Stimulated activated CD8-positive, alpha-beta memory T cell treated with anti-CD3 and anti-CD28 coated beads, Interleukin-4, amount 100 ng/mL, for 4 hours (primary cell): Measurements from ENCODE around the gene GRHPR.
"Not testable (repeated sequence)": the region's sequence is repeated elsewhere in the genome, so short reads cannot be mapped to it uniquely, and the experiment has no call there.

Experiments
- DNase-seq, 2 donors: peaks; one replicate each; pipeline ENCODE4 v3.0.0-alpha.2; 2020; ENCODE audit warnings: low read depth in 2 of 2, low spot score in 1 of 2

GRHPR gene

GRCh38 chr9:37420271-37421215, 2.0 kb upstream of the GRHPR start:
- no peak for DNase-seq

DNA sequence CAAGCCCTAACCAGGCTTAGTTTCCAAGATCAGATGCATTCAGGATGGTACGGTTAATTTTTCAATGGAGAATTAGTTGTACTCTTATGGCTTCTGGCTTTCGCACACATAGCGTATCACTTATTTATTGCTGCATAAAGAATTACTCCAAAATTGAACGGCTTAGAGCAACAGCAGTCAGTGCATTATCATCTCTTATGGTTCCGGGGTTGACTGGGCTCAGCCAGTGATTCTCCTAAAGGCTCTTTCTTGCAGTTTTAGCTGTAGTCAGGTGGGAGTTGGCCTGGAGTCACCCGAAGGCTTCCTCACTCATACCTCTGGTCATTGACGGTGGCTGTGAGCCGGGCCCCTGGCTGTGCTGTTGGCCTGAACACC, 595 bp upstream of the GRHPR start:
- no peak for DNase-seq

DNA sequence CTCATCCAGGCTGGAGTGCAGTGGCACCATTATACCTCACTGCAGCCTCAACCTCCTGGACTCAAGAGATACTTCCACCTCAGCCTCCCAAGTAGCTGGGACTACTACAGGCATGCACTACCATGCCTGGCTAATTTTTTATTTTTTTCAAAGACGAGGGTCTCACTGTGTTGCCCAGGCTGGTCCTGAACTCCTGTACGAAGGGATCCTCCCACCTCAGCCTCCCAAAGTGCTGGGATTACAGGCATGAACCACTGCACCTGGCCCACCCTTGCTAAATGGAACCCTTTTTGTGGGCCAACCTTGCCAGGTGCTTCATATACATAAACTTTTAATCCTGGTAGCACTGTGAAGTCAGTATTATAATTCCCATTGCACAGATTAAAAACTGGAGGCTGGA, 1.0 kb downstream of the GRHPR start:
- DNase-seq, result no peak

GRCh38 chr9:37424204-37424685, 1.7 kb downstream of the GRHPR start:
- no peak for DNase-seq

GRCh38 chr9:37424686-37425297, 2.3 kb downstream of the GRHPR start:
- no peak for DNase-seq

GRCh38 chr9:37425298-37425752, 2.8 kb downstream of the GRHPR start:
- no peak for DNase-seq

DNA sequence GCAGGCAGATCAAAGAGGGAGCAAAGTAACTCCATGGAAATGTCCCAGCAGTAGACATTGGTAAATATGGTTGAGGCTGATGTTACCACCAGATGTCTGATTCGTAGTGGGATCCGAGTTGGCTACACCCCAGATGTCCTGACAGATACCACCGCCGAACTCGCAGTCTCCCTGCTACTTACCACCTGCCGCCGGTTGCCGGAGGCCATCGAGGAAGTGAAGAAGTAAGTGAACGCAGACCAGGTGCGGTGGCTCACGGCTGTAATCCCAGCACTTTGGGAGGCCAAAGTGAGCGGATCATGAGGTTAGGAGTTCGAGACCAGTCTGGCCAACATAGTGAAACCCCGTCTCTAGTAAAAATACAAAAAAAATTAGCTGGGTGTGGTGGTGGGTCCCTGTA, 3.9 kb downstream of the GRHPR start:
- DNase-seq, result not testable (repeated sequence)

- DNase-seq, result no peak
These were observed 4.3 kb downstream of the GRHPR start for GRCh38 chr9:37426846-37427245.

DNA sequence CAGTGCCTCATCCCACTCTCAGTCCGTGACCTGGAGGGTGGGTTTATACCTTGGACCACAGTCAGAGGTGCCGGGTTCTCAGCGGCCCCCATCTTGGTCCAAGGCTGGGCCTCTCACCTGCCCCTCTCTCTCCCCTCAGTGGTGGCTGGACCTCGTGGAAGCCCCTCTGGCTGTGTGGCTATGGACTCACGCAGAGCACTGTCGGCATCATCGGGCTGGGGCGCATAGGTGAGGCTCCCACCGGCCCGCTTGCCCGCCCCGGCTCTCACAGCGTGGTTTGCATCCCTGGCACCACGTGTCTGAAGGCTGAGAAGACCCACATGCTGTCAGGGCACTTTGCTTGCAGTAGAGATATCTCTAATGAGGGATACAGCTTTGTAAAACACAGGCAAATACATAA, 5.8 kb downstream of the GRHPR start:
- DNase-seq, result no peak

- no peak for DNase-seq
These were observed 7.2 kb downstream of the GRHPR start for GRCh38 chr9:37429441-37430285.

GRCh38 chr9:37430841-37431597, 8.5 kb downstream of the GRHPR start:
- no peak for DNase-seq

GRCh38 chr9:37432020-37432419, 9.5 kb downstream of the GRHPR start:
- DNase-seq, result no peak

GRCh38 chr9:37433867-37434371, 11.4 kb downstream of the GRHPR start:
- DNase-seq, result no peak

DNA sequence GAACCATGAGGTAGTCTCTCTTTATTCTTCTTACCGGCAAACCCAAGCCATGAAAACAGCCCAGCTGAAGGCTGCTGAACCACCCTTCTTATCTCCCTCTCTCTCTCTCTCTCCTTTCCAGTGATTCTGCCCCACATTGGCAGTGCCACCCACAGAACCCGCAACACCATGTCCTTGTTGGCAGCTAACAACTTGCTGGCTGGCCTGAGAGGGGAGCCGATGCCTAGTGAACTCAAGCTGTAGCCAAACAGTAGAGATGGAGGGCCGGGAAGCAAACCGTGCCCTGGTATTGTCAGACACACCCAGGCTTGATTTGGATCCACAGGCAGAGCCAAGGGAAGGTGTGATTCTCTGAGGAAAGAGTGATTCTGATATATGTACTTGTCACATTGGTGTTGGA, 14.0 kb downstream of the GRHPR start:
- DNase-seq, result no peak

DNA sequence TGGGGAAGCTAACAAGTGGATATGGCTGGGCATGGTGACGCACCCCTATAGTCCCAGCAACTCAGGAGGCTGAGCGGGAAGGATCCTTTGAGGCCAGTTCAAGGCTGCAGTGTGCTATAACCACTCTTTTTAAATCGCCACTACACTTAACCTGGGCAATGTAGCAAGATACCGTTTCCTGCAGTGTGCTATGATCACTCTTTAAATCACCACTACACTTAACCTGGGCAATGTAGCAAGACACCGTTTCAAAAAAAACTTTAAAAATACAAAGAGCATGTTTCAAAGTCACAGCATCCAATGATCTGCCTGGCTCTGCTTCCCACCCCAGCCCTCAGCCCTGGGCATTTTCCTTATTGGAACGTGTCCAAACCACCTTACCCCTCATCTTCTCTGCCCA, 14.5 kb downstream of the GRHPR start:
- no peak for DNase-seq

DNA sequence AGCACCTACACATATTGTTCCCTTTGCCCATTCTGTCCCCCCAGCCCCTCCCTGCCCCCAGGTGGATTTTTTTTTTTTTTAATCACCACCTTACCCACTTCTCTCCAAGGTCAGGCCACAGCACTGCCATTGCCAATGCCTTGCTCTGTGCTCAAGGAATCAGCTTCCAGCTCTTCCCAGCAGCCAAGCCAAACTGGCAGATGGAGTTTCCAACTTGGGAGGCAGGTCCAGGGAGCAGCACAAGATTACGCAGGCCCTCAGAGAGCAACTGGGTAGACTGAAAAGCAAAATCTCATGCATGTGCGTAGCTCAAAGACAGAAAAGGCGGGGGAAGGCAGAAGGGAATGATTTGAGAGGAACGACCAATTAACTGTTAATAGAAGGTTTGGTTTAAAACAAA, 15.1 kb downstream of the GRHPR start:
- DNase-seq, result no peak

DNA sequence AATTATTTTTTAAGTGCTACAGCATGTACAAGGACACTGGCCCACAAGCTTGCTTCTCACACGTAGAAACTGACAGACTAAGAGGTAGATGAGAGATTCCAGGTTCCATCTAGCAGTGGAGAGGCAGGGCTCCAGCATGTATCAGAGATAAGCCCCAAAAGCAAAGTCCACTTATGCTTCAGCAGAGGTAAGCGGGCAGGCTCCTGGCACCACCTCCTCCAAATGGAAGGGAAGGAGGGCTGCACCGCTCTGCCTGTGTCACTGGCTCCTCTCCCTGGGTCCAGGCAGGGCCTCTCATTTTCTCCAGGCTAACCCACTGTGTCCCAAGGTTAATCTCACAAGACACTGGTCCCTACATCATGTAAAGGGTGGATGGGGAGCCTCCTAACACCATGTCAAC, 15.9 kb downstream of the GRHPR start:
- DNase-seq, result no peak

DNA sequence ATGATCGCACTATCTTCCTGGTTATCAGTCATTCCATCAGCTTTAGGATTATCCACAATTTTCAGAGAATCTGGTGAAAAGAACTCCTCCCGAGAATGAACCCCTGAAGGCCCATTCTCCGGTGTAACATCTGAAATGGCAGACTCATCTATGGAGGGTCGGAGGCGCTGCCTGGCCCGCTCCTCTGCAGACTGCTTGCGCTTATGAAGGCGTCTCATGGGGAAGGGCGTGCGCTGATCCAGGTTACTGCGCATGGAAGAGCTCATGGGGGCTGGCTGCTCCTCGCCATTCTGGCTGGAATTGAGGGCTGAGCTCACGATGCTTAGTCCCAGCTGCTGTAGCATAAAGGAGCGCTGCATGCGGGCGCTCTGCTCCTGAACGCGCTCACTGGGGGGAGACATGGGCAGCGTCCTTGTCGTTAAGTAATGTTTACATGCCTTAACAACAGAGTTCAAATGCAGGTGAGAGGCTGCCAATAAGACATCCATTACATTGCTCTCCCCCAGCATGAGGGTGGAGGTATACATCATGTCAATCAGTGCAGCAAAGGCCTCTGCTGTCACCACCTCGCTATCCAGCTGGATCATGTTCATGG, 19.4 kb downstream of the GRHPR start:
- DNase-seq, result no peak

DNA sequence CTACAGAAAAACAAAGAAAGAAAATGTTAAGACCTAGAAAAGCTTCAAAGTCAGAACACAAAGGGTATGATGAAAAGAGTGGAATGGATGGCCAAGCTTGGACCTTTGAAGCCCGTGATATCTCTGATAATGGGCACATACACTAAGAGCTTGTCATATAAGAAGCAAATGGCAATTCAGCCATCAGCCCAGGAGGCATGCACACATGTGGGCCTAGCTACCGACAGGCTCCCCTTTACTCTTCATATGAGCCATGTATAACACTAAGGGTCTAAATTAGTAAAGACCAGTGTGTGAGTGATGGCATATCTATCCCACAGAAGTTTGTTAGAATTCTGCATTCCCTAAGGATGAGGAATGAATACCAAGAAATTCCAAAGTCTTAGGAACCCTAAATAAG, 20.1 kb downstream of the GRHPR start:
- DNase-seq, result no peak

DNA sequence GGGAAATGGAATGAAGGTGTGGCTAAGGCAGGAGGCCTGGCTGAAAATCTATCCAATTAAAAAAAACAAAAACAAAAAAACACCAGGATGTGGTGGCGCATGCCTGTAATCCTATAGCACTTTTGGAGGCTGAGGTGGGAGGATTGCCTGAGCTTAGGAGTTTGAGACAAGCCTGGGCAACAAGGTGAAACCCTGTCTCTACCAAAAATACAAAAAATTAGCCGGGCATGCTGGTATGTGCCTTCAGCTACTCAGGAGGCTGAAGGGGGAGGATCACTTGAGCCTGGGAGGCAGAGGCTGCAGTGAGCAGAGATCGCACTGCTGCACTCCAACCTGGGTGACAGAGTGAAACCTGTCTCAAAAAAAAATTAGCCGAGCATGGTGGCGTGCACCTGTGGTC, 21.1 kb downstream of the GRHPR start:
- no peak for DNase-seq
